GM18951 (cell line): Measurements from ENCODE around the gene RABGGTA.

Experiments used
- POLR2A ChIP-seq: IDR thresholded peaks from 4 replicates; pipeline ENCODE4 v1.6.1; 2011; ENCODE audit warnings: mild to moderate bottlenecking; ENCODE audit not compliant: insufficient read length, insufficient read depth; ENCODE audit errors: extremely low read depth
- in situ Hi-C: fragments of 300-500 bp; cut with MboI; formaldehyde crosslinking; loops from one replicate; pipeline ENCODE4 v1.12.0; 2022; ENCODE audit warnings: low sequenced_read_pairs, mixed read lengths, inconsistent platforms; ENCODE audit not compliant: unreplicated experiment

Gene RABGGTA

DNA sequence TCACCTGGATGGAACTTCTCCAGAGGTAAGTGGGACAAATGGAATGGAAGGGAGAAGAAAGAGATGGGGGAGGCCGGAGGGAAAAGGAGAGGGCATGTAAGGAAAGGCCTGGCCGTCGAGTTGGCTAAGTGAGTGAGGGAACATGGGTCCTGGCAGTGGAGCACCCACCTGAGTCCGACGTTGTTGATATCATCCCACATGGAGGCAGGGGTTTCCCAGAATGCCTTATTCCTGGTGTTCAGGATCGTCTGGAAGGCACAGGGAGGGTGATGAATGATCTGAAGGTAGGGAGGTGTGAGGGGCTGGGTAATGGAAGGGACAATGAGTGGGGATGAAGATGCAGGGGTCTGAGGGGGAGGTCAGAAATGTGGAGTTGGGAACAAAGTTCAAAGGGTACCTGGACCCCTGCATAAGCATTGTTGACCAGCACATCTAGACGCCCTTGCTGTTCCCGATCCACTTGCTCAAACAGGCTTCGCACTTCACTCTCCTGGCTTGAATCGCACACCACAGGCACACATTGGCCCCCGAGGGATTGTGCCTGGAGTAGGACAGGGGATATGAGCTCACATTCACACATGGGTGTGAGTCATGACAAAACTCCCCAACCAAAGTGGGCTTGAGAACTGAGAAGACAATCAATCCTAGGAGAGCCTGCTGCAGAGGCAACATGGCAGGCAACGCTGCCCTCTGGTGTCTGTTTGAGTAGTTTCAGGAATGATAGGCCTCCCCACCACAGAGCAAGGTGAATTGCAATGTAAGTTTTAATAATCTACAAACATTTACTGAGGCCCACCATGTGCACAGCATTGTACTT is 25.2 kb upstream of the RABGGTA start:
- no peak for TF ChIP-seq POLR2A
- in situ Hi-C loops = loop anchor here (5.0 kb wide), 1 partner anchor 54 kb away; the partner anchor contains the start of gene TINF2

GRCh38 chr14:24293525-24293924 is 22.1 kb upstream of the RABGGTA start:
- TF ChIP-seq POLR2A = no peak
- in situ Hi-C loops = no loop called here

GRCh38 chr14:24292118-24292807 is 20.9 kb upstream of the RABGGTA start:
- no peak for TF ChIP-seq POLR2A
- in situ Hi-C loops = no loop called here

DNA sequence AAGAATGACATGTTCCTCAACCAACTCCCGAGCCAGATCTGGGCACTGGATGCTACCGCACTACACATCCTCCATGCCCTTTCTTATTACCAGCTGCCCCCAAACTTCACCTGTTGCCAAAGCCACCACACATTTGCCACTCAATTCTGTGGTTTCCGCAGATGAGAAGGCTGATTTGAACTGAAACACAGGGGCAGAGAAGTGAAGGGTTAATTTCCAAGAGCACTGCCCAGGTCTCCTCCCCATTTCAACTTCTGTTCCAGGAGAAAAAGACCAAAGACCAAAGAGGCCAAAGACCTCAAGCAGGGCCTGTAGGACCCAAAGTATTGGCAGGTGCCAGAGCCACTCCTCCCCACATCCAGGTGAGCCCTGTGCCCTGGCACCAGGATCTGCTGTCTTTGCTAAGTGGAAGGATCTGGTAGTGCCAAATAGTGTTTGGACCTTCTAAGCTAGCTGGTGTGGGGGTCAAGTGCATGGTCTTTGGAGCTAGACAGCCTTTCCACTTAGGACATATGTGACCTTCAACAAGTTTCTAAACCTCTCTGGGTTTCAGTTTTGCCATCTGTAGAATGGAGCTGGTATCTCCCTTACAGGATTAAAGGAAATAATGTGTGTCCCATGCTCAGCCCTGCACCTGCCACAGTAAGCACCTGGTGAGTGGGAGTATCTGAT is 20.2 kb upstream of the RABGGTA start:
- no peak for TF ChIP-seq POLR2A
- in situ Hi-C loops = no loop called here

DNA sequence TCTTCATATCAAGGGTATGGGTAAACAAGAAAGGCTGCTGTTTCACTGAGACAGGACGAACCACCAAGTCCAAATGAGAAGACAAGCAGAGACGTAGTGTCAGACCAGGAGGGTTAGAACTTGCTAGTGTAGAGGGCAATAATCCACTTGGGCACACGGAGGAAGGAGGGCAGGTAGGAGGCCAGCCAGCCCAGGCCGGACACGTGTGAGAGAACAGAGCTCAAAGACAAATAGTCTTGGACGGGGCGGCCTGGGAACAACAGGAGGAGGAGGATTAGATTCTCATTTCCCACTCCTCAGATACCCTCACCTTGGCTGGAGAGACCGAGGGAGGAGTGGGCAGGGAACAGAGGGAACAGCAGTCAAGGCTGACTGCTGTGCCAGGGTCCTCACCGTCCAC is 19.3 kb upstream of the RABGGTA start:
- TF ChIP-seq POLR2A = no peak
- in situ Hi-C loops = no loop called here

- TF ChIP-seq POLR2A = no peak
- in situ Hi-C loops = no loop called here
These were observed 18.4 kb upstream of the RABGGTA start for GRCh38 chr14:24289649-24290280.

DNA sequence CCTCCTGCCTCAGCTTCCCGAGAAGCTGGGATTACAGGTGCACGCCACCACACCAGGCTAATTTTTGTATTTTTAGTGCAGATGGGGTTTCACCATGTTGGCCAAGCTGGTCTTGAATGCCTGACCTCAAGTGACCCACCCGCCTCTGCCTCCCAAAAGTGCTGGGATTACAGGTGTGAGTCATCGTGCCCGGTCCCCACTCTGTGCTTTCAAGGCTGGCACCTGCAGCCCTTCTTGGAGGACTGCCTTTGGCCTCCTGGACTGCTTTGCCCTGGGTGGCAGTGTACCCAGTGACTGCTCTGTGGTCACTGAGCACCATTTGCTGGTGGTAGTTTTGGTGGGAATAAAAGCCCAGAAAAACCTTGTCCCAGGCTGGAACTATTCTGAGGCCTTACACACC is 15.6 kb upstream of the RABGGTA start:
- TF ChIP-seq POLR2A = no peak
- in situ Hi-C loops = no loop called here

DNA sequence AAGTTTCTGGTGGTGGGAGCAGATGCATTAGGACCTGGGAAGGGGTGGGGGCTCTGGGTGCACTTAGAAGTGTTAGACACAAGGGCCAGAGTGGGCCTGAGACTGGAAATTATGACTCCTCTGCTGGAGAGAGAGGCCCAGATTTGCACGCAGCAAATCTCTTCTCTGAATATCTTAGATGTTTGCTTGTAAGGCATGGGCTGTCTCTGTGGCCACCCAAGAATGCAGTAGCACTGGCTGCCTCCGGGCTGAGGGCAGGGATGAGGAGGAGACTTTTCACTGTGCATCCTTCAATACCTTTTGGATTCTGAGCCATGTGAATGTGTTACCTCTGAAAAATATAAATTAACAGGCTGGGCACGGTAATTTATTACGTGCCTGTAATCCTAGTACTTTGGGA is 14.0 kb upstream of the RABGGTA start:
- in situ Hi-C loops = no loop called here
- no peak for TF ChIP-seq POLR2A

- in situ Hi-C loops = no loop called here
These were observed 13.2 kb upstream of the RABGGTA start for GRCh38 chr14:24284501-24285035.

GRCh38 chr14:24283796-24284460 is 12.5 kb upstream of the RABGGTA start:
- TF ChIP-seq POLR2A = no peak
- in situ Hi-C loops = no loop called here

More at GRCh38 chr14:24284501-24285035, 13.2 kb upstream of the RABGGTA start:
- TF ChIP-seq POLR2A = no peak

GRCh38 chr14:24282736-24283135 is 11.3 kb upstream of the RABGGTA start:
- in situ Hi-C loops = no loop called here
- no peak for TF ChIP-seq POLR2A

GRCh38 chr14:24281636-24282035 is 10.2 kb upstream of the RABGGTA start:
- in situ Hi-C loops = no loop called here
- no peak for TF ChIP-seq POLR2A
